Activated T-helper 1 cell treated with Interleukin-2 at 50 U/mL for 16 hours (primary cell): ENCODE results near the gene UPF3A.
"Not testable (repeated sequence)": the region's sequence is repeated elsewhere in the genome, so short reads cannot be mapped to it uniquely, and the experiment has no call there.

Experiments
- DNase-seq: peaks from one replicate; pipeline ENCODE4 v3.0.0-alpha.2; 2020; ENCODE audit warnings: low read depth

The UPF3A gene, protein sequence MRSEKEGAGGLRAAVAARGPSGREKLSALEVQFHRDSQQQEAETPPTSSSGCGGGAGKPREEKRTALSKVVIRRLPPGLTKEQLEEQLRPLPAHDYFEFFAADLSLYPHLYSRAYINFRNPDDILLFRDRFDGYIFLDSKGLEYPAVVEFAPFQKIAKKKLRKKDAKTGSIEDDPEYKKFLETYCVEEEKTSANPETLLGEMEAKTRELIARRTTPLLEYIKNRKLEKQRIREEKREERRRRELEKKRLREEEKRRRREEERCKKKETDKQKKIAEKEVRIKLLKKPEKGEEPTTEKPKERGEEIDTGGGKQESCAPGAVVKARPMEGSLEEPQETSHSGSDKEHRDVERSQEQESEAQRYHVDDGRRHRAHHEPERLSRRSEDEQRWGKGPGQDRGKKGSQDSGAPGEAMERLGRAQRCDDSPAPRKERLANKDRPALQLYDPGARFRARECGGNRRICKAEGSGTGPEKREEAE

DNA sequence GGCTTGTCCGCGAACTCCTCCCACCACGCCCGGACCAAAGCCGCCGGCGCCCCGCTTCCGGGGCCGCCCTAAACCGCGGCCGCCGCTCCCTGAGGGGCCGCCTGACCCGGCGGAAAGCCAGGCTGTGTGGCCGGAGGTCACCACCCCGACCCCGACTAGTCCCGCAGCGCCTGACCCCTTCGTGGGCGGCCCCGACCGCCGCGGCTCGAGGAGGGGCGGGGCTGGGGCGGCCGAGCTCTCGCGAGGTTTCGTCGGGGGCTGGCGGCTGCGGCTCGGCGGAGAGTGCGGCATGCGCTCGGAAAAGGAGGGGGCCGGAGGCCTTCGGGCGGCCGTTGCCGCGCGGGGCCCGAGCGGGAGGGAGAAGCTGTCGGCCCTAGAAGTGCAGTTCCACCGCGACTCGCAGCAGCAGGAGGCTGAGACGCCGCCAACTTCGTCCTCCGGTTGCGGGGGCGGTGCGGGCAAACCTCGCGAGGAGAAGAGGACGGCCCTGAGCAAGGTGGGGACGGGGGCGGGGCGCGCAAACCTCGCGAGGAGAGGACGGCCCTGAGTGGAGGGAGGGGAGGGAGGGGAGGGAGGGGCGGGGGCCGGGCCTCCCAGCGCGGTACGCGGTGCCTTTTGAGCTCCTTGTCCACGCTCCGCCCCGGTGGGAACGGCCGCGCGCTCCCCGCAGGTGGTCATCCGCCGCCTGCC lies at the start of gene UPF3A:
TSS of gene UPF3A (plus strand) at position 251 of the 690 bp plus-strand sequence. CDS start at position 290, 39 bp downstream.
- peak; percentile 75 for DNase-seq

DNA sequence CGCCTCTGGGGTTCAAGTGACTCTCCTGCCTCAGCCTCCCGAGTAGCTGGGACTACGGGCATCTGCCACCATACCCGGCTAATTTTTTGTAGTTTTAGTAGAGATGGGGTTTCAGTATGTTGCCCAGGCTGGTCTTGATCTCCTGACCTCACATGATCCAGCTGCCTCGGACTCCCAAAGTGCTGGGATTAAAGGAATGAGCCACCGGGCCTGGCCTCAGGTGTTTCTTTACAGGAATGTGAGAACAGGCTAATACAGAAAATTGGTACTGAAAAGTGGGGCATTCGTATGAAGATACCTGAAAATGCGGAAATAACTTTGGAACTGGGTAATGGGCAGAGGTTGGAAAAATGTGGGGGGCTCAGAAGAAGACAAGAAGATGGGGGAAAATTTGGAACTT lies 49.5 kb upstream of the UPF3A start:
- DNase-seq, result no peak

DNA sequence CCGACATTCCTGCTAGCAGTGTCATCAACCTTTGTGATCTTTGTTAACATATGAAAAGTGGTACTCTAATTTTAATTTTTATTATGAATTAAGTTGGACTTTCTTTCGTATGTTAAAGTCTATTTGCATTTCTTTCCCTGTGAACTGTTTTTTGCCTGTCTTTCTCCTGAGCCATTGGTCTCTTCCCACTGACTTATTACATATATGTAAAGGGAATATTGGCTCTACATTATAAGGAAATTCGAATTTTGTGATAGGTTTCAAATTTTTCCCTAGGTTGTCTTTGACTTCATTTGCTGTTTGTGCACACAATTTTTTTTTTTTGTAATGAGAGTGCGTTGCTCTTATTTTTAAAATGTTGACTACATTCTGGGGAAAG lies 47.1 kb upstream of the UPF3A start:
- no peak for DNase-seq

DNA sequence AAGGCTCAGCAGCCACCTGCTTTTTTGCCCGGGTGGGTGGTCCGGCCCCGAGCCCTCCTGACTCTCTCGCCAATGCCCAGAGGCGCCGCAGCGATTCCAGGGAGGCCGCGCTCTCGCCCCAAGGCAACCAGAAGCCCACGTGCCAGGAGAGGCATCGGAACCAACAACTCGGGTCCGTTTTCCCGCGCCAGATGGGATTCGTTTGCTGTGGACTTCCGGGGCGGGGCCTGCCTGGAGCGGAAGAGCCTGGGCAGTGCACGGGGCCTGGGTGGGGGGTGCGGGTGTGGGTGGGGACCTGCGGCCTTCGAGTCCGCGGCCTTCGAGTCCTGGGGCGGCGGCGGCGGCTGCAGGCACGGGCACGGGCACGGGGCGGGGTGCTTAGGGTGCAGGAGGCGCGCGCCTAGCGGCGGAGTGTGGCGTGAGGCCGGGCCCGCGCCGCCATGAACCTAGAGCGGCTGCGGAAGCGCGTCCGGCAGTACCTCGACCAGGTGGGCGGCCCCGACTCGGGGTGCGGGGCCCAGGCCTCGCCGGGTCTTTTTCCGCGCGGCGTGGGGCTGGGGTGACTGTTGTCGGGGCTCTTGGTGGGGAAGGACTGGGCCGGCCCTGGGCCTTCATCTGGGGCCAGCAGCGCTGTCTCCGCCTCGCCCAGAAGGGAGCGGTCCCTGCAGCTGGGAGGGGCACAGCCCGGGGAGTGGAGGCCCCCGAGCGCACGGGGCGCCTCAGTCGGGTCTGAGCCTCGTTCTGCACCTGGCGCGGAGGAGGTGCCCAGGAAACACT lies 46.6 kb upstream of the UPF3A start, which contains the start of gene CDC16:
TSS of gene CDC16 (plus strand) at position 253 of the 777 bp plus-strand sequence. CDS start at position 441, 188 bp downstream.
- DNase-seq, result peak; percentile 80

DNA sequence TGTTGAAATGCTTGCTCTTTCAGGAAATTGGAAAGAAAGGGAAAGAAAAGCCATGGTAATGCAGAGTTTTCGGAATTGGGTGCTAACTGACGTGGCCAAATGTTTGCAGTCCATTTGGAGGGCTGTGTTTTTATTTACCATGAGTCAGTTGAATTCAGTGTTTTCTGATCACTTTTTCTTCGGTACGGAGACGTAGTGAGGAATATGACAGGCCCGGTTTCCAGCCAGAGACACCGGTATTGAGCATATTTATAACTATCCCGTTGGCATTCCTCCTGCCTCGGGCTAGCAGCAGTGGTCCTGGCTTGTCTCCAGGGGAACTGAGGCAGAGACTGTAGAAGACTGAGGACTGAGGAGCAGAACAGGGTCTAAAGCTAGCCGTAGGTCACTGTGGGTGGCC lies 45.7 kb upstream of the UPF3A start:
- DNase-seq, result no peak

DNA sequence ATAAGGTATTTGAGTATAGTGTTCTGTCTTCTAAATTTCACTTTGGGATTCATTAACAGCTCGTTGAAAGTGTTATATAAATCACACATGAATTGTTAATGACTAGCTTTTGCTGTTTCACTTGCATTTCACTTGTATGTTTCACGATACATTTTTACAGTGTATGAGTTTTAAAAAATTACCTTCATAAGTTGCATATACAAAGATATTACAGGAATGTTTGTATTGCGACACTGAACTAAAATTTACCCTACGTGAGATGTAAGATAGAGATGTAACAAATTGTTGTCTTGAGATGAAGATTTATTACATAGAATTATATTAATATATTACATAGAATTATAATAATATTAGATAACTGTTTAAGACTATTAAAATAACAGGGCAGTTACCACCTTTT lies 45.2 kb upstream of the UPF3A start:
- DNase-seq, result no peak

DNA sequence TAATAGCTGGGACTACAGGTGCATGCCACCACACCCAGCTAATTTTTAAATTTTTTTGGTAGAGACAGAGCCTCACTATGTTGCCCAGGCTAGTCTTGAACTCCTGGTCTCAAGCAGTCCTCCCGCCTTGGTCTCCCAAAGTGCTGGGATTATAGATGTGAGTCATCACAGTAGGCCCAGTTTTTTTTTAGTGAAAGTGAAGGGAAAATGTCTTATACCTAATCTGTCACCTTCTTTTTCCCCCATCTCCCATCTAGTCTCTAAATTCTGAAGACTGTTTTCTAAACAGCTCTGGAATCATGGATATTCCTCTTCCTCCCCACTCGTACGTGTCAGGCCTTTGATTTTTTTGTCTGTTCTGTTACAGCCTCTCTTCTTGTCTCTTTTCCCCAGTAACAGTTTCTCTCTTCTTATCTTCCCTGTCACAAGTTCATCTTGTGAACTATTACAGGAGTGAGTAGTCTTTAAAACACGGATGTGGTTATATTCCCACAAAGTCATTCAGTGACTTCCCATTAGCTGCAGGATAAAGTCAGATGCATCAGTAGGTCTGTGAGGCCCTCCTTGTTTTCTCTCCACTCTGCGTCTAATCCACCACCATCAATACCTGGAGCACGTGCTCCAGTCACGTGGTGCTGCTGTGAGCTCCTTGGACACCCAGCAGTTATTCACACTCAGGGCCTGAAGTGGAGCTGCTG lies 43.8 kb upstream of the UPF3A start:
- no peak for DNase-seq

DNA sequence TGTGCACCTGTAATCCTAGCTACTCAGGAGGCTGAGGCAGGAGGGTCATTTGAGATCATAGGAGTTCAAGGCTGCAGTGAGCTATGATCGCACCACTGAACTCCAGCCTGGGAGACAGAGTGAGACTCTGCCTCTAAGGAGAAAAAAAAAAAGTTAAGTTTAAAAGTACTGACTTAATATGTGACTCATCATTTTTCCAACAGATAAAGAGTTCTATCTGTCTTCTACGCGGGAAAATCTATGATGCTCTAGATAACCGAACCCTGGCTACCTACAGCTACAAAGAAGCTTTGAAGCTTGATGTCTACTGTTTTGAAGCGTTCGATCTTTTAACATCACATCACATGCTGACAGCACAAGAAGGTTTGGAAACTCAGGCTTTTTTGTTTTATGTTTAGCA lies 39.5 kb upstream of the UPF3A start:
- no peak for DNase-seq

DNA sequence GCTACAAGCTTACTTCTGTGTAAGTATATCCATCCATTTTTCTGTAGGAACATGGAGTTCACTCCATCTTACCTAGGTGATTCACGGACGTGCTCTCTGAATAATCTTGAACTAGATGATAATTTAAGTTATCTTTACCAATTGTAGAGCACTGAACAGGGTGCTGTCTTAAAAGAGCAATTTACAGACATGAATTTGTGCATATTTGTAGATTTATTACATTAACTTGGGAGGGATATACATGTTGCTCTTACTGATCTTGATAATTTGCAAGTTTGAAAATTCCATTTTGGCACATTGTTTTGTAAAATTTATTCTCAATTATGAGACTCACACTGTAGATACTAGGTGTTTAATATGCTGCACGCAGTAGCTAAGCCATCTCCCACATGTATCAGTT lies 37.4 kb upstream of the UPF3A start:
- DNase-seq, result no peak

DNA sequence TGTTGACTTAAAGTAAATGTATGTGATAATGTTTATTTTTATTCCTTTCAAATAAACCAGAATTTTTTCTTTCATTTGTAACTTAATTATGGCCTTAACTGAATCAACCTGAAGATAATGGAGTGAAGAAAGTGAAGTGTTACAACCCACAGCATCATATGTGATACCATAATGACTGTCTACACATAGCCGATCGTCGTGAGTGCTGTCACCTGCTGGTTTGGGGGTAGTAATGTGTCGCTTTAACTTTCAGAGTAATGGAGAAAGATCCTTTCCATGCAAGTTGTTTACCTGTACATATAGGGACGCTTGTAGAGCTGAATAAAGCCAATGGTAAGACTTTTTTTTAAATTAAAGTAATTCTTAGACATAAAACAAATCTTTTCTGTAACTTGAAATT lies 36.8 kb upstream of the UPF3A start:
- DNase-seq, result no peak

DNA sequence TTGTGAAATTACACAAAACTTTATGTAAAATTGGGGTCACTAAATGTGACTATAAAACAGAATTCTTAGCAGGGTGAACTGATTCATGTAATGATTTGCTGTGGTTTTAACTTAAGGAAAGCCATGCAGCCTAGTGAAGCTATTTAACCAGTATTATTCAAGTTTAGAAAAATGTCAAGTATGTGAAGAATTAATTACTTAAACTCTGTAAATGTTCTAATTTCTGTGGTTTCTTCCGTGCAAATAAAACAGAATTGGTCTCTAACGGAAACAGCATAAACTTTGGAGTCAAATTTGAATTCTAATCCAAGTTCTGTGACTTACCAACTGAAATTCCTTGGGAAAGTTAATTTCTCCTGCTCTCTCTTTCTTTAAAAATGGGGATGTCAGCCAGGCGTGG lies 33.4 kb upstream of the UPF3A start:
- no peak for DNase-seq

DNA sequence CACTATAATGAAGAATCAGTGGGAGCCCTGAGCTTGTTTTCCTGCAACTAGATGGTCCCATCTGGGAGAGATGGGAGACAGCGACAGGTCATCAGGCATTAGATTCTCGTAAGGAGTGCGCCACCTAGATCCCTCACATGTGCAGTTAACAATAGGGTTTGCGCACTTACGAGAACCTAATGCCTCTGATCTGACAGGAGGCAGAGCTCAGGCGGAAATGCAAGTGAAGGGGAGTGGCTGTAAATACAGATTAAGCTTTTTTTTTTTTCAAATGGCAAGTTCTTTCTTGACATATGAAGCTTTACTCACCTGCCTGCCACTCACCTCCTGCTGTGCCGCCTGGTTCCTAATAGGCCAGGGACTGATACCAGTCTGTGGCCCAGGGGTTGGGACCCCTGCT lies 32.3 kb upstream of the UPF3A start:
- no peak for DNase-seq

DNA sequence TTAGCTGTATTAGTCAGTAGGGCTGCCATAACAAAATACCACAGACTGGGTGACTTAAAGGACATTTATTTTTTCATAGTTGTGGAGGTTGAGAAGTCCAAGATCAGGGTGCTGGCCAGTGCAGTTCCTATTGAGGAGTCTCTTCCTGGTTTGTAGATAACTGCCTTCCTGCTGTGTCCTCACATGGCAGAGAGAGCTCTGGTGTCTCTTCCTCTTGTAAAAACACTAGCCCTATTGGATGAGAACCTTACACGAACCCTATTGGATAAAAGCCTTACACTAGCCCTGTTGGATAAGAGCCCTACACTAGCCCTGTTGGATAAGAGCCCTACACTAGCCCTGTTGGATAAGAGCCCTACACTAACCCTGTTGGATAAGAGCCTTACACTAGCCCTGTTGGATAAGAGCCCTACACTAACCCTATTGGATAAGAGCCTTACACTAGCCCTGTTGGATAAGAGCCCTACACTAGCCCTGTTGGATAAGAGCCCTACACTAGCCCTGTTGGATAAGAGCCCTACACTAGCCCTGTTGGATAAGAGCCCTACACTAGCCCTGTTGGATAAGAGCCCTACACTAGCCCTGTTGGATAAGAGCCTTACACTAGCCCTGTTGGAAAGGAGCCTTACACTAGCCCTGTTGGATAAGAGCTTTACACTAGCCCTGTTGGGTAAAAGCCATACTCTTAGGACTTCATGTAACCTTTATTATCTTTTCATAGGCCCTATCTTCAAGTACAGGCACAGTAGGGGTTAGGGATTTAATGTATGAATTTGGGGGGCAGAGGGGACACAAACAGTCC lies 29.6 kb upstream of the UPF3A start:
- not testable (repeated sequence) for DNase-seq

DNA sequence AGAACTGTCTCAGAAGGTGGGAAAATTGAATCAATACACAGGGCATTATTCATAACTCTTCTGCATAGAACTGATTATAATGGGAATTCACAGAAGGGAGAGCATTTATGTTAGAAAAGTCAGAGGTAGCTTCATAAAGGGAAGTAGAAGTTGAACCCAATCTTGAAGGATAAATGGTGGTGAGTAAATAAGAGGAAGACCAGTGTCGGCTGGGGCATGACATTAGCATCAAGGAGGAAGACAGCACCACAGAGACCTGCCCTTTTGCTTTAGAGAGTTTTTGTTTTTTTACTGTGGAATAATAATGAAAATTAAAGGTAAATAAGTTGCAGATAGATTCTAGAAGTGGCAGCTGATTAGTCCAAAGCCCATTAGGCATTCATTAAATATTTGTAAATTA lies 24.9 kb upstream of the UPF3A start:
- no peak for DNase-seq

DNA sequence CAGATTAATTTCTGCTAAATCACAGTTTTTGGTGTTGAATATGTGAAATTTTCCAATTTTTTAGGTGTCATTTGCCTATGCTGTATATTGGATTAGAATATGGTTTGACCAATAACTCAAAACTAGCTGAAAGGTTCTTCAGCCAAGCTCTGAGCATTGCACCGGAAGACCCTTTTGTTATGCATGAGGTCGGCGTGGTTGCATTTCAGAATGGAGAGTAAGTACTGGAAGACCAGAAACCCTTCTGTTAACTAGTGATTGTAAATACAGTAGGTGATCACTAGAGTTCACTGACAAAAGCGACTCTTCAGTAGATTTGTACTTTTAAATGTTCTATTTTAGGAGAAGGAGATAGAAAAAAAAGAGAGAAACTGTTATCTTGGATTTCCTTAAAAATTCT lies 24.4 kb upstream of the UPF3A start:
- no peak for DNase-seq

DNA sequence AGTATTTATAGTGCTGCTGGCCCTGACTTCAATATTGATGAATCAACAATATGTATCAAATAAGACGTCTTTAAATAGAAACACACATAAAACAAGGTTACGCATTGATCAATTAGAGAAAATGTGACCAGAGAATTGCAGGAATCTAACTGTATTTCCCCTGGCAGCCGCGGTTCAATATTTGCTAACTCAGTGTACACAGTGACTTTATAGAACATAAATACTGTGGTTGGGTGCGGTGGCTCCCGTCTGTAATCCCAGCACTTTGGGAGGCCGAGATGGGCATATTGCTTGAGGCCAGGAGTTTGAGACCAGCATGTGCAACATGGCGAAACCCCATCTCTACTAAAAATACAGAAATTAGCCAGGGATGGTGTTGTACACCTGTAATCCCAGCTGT lies 22.8 kb upstream of the UPF3A start:
- DNase-seq, result no peak

DNA sequence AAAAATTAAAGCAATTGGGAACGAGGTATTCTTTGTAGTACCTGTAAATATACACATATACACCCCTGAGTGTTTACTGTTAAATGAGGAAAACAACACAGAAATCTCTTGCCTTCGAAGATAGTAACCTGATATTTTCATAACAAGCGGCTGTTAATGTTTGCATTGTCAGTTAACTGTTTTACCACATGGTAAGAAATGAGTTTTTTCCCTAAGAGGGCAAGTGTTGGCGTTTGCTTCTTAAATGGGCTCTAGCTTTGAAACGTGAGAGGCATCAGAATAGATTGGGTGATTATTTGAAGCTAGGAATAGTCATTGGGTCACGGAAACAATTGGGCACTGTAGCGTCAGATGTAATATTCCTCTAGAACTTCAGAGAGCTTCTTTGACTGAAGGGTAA lies 22.0 kb upstream of the UPF3A start:
- no peak for DNase-seq

DNA sequence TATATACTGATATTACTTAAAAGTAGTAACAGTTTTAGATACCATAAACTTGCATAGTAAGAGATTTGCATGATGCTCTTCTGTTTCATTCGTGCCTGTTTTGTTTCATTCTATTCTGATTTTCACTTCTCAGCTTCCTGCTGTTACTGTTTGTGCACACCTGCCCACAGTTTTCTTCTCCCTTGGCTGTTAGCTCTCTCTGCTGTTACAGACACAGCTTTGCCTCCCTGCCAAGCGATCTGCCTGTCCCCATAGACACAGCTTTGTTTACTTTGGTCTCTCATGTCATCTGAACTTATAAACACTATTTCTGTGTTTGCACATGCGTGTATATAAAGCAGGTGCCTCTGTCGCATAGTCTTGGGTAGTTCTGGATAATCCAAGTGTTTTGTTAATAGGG lies 21.4 kb upstream of the UPF3A start:
- no peak for DNase-seq

DNA sequence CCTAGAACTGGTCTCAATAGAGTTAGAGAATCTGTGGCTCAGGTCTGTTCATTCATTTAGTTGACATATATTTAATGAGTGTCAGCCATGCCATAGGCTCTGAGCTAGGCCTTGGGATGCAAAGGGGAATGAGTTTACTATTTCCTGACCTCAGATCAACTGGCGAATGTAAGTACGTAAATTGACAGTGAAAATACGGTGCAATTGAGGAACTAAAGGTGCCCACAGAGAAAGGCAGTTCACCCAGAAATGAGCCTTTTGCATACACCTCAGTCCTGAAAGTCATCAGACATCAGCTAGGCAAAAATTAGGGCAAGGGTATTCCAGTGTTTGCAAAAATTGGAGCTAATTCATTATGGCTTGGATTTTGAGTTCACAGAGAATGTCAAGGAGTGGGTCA lies 20.6 kb upstream of the UPF3A start:
- DNase-seq, result no peak

DNA sequence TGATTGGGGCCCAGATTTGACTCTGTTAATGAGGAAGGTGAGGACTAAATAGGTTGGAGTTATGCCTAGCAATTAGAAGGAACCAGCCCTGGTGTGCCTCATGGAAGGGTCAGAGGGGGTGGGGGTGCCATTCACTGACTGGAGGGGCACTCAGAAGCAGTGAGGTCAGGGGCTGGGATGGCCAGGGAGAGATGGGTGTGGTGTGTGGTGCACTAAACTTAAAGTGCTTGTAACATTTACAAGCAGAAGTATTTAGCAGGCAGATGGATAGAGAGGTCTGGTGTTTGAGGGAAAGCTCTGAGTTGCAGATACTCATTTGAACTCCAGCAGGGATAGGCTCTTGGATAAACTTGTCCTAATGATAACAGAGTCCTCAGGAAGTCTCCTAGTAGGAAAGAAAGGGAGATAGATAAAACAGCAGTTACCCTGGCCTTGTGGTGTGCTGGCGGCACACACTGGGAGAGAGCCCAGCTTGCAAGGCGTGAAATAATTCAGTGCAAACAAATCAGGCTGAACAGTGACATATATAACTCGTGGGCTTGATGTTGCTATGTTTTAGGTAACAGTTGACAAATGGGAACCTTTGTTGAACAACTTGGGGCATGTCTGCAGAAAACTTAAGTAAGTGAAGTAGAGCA lies 20.0 kb upstream of the UPF3A start:
- DNase-seq, result no peak

DNA sequence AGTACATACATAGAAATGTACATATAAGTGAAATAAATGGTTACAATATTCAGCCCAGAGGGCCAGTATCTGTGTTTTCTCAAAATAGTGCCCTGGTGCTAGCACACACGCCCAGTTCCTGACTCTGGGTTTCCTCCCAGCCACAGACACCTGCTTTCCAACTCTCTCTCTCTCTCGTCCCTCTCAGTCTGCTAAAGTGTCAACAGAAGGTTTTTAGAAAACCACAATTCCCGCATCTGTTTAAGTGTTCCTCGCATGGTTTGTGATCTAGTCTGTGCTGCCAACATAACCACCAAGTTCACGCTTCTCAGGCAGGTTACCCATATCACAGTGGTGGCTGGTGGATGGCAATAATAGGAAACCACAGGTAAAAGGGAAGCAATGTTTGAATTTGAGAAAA lies 17.8 kb upstream of the UPF3A start:
- no peak for DNase-seq
